Jurkat, Clone E6-1 (cell line): ENCODE results near the gene PCLAF. TPM values are rescaled to one million over a fixed set of nuclear protein-coding genes. Genes with fewer than 3 reads are reported as not detected.
"Not testable (repeated sequence)": the region's sequence is repeated elsewhere in the genome, so short reads cannot be mapped to it uniquely, and the experiment has no call there.

Experiments used
- DNase-seq: peaks from one replicate; pipeline ENCODE4 v3.0.0-alpha.2; 2011; ENCODE audit warnings: low read depth, low spot score
- H3K4me3 ChIP-seq: 2 replicates; pipeline ENCODE4 v1.5.1; 2011; ENCODE audit warnings: mild to moderate bottlenecking, low read length, control low read depth, moderate library complexity
- polyA plus RNA-seq: library from polyadenylated mRNA; unstranded; fragments of >200 nt; gene quantifications from one replicate; pipeline ENCODE4 v1.2.1, GENCODE V29; 2012; ENCODE audit warnings: missing spikeins; ENCODE audit not compliant: insufficient read length, insufficient read depth

PCLAF gene
- polyA plus RNA-seq, result 293 TPM

- peak within 1 kb of the TSS; percentile 95 for H3K4me3 ChIP-seq
These were observed at the start of gene PCLAF for GRCh38 chr15:64381000-64381751. TSS of gene PCLAF (minus strand) at chr15:64381441. CDS start at chr15:64381371, 70 bp downstream.

DNA sequence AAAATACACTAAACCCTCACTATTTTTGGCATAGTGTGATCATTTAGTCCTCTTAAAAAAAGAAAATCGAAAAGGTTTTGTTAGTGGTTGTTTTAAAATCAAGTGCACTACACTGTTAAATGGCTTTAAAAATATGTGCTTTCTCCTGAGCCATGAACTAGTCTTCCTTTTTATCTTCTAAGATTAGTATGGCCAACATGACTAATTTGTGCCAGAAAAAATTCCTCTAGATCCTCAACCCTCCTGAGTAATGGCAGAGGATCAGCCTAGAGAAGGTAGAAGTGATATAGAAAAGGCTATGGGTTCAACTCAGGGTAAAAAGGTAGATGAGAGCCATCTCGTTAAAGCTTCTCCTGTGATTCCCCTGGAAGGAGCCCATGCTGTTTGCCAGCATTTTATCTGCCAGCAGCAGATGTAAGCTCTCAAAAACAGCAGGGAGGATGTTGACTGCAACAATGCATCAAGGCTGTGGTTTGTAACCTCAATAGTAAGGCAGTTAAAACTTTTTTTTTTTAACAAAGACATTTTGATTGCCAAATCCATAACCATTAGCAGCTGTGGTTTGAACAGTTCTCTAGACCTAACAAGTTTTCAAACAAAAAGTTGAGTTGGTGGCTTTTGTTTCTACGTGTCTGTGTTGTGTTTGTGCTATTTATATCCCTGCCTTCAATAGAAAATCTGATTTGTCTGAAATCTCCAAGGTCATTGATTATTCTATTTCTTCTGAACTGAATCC, 48.9 kb upstream of the PCLAF start:
- peak; percentile 99 for DNase-seq
- peak overlapping the region; percentile 39 for H3K4me3 ChIP-seq

More at GRCh38 chr15:64381000-64381751, at the start of gene PCLAF:
- peak; percentile 98 for DNase-seq

DNA sequence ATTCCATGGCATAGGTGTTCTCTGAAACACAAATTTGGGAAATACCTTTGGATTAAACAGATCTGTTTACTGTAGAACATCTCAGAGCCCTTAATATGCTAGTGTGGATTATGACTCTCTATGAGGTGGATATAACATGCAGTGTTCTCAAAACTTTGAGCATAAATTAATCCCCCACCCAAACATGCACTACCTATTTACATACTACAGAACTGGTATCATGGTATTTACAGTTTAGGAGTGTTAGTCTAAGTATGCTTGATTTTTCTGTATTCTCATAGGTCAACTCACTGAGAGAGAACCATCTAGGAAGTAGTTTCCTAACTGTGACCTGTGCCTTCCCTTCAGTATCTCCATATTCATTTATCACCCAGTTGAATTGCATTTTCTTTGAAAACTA, 48.2 kb upstream of the PCLAF start:
- DNase-seq, result peak; percentile 37
- no peak overlapping the region for H3K4me3 ChIP-seq

DNA sequence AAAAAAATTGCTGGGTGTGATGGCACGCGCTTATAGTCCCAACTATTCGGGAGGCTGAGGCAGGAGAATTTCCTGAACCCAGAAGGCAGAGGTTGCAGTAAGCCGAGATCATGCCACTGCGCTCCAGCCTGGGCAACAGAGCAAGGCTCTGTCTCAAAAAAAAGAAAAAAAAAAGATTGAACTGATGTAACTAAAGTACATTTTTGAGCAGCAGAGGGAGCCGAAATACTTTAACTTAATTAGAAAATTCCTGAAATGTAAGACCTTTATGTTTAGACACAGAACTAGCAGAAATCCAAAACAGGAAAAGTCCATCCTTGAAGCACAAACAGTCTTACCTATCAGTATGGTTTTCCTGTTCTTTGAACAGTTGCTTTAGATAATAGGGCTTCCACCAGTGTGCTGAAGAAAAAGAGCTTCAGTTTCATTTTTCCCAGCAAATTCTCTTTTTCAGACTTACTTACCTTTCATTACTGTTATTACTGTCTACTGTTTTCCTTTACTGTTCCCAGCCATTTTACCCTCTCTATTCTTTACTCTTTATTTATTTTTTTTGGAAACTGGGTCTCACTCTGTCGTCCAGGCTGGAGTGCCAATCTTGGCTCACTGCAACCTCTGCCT, 45.7 kb upstream of the PCLAF start:
- no peak overlapping the region for H3K4me3 ChIP-seq
- peak; percentile 47 for DNase-seq

DNA sequence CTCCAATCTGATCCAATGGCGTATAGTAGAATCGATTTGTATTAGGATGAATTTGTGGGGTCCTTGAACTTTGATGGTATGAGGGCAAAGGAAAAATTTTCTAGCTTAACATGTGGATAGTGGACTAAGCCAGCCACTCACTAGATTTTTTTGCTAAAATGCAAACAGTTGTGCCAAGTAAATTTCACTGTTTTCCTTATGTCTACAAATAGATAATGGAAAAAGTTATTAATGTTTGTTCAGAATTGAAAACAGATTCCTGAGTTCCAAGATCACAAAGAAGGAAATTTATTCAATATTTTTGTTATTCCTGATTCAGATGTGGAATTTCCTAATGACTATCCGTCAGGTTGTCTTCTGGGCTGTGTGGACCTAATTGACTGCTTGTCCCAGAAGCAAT, 44.0 kb upstream of the PCLAF start:
- no peak overlapping the region for H3K4me3 ChIP-seq
- no peak for DNase-seq

- H3K4me3 ChIP-seq, result no peak overlapping the region
These were observed 42.7 kb upstream of the PCLAF start for GRCh38 chr15:64423970-64424369.

DNA sequence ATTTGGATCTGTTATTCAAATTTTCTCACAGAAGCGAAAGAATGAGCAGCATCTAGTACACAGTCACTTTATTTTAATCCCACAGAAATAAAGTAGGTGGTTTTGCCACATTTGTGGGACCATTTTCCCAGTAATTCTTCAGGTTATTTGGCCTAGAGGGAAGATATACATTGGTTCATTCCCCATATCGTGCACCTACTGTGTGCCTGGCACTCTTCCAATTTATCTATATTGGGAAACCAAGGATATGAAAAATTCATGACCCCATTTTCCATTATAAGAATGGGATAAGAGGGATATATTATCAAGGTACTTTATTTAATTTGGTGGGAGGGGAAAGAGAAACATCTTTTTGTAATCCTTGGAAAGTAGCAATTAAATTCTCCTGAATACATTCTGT, 41.5 kb upstream of the PCLAF start:
- DNase-seq, result no peak
- no peak overlapping the region for H3K4me3 ChIP-seq

More at GRCh38 chr15:64423970-64424369, 42.7 kb upstream of the PCLAF start:
- DNase-seq, result no peak

DNA sequence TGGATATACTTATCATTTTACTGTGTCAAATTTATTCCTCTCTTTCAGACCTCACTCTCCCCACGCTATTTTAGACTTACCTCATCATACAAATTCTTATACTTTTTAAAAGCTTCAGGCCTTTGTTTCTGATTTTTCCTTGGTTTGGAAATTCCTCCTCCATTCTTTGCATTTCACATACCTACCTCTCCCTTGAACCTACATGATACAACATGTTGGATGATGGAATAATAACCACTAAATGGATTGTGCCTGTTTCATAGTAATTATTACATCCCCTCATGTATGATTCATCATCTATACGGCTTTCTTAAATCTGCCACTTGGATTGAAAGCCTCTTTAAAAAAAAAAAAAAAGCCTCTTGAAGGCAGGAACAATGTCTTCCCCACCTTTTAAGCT, 31.0 kb upstream of the PCLAF start:
- no peak for DNase-seq
- no peak overlapping the region for H3K4me3 ChIP-seq

GRCh38 chr15:64400583-64400982, 19.3 kb upstream of the PCLAF start:
- no peak overlapping the region for H3K4me3 ChIP-seq
- no peak for DNase-seq

DNA sequence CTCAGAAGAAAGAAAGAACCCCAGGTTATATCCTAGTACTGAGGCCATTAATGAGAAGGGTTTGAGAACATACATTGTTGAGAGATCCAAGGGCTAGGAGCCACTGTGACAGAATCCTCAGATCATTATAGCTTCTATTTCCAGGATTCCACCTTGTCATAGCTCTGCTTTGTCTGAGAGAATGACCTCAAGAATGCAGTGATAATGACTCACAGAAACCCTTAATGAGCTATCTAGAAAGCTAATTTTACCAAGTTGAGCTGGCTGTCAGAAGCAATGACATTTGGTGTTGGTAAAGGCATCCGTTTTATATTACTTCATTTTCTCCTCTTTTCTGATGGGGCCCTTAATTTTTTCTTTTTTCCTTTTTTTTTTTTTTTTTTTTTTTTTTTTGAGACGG, 17.3 kb upstream of the PCLAF start:
- H3K4me3 ChIP-seq, result no peak overlapping the region
- DNase-seq, result no peak

DNA sequence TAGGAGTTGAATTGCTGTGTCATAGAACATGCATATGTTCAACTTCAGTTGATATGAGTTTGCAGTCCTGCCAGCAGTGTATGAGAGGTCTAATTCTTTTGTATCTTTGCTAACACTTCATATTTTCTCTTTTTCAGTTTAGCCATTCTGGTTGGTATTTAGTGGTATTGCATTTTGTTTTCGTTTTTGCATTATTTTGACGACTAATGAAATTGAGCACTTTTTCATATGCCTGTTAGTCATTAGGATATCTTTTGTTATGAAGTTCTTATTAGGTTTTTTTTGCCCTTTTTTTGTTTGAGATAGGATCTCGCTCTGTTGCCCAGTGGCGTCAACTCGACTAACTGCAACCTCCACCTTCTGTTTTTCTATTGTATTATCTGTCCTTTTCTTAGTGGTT, 15.5 kb upstream of the PCLAF start:
- DNase-seq, result no peak
- H3K4me3 ChIP-seq, result no peak overlapping the region

GRCh38 chr15:64392471-64392870, 11.2 kb upstream of the PCLAF start:
- not testable (repeated sequence) for DNase-seq, H3K4me3 ChIP-seq

DNA sequence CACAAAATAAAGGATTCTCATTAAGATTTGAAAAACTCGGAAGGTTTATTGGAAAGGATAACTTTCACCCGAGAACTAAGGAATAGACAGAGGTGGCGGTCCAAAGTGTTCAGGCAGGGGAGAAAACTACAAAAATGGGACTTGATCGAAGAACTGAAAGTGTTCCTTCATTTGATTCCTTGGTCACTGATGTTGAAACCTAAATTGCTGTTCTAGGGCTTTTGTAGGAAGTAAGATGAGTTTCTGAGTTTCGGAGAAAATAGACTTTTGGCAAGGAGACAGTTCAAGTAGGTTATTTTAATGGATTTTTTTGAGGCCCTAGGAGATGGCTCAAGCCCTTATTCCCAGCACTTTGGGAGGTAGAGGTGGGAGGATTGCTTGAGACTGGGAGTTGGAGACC, 7.8 kb upstream of the PCLAF start:
- no peak for DNase-seq
- H3K4me3 ChIP-seq, result no peak overlapping the region

DNA sequence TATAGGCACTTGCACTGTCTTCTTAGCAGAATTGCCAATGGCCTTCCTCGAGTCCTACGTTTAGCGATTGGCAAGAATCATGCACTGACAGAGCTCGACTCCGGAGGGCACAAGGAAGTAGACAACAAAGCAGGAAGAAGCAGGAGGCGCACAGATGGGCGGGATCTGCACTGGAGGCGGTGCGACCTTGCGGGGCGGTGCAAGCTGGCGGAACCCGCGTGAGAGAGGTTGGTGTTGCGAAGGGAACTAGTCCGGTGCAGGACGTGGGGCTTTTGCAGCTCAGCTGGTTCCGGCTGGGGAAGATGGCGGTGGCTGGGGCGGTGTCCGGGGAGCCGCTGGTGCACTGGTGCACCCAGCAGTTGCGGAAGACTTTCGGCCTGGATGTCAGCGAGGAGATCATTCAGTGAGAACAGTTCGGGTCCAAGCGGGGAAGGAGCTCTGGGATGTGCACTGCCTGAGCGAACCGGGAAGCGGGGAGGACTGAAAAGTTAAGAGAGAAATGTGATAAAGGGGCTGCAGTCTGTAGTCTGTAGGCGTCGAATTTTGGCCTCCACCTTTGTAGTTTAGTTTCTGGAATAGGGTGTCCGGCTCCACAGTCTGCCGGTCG, 6.4 kb upstream of the PCLAF start, which contains the start of gene TRIP4:
TSS of gene TRIP4 (plus strand) at position 275 of the 607 bp plus-strand sequence. CDS start at position 303, 28 bp downstream.
- H3K4me3 ChIP-seq, result peak within 1 kb of the TSS; percentile 75
- peak; percentile 96 for DNase-seq

DNA sequence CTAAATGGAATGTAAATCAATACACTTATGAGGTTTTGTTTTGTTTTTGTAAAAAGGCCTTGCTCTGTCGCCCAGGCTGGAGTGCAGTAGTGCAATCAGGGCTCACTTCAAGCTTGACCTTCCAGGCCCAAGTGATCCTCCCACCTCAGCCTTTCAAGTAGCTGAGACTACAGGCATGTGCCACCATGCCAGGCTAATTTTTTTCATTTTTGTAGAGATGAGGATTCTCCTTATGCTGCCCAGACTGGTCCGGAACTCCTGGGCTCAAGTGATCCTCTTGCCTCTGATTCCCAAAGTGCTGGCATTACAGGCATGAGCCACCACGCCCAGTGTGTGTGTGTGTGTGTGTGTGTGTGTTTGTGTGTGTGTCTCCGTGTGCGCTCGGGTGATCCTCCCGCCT, 5.0 kb upstream of the PCLAF start:
- DNase-seq, result no peak
- H3K4me3 ChIP-seq, result no peak overlapping the region

DNA sequence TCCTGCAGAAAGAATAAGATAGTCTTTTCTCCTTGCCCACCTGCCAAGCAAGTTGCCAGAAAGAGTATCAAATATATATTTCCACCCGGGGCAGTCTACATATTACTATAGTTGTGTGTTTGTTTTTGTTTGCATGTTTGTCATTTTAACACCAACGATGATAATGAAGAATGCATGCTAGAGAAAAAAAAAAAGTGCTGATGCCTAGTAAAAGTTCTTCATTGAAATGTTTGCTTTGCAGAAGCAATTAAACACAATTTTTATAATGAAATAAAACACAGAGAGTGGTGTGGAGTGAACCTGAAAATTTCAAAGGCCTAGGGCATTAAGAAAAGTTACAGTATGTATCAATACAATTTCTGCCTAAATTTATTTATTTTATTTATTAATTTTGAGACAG, 2.5 kb upstream of the PCLAF start:
- no peak overlapping the region for H3K4me3 ChIP-seq
- DNase-seq, result no peak

- DNase-seq, result not testable (repeated sequence)
- H3K4me3 ChIP-seq, result peak overlapping the region; percentile 95
These were observed 941 bp downstream of the PCLAF start for GRCh38 chr15:64380130-64380870.

DNA sequence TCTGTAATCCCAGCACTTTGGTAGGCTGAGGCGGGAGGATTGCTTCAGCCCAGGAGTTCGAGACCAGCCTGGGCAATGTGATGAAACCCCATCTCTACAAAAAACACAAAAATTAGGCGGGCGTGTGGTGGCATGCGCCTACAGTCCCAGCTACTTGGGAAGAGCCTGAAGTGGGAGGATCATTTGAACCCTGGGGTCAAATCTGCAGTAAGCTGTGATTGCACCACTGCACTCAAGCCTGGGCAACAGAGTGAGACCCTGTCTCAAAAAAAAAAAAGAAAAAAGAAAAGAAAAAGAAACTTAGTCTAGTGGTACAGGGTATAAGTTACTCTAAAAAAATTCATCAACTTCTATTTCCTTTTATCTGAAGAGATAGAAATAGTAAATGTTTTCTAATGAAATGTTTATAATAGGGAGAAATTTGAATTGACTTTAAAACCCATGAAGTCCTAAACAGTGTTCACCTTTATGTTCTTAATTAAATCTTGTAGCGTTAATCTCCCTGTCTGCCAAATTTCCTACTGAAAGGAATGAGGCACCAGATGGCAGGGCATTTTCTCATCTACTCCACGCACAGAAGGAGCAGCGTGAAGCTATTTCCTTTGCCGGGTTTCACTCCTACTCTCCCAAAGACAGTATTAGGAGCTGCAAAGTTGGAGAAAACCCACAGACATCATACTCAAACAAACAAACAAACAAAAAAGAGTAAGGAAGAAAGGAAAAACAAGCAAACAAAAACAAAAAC, 1.9 kb downstream of the PCLAF start:
- no peak for DNase-seq
- peak overlapping the region; percentile 95 for H3K4me3 ChIP-seq
